COR-L47 (cell line): ENCODE results near the gene PSG5.
"Not testable (repeated sequence)": the region's sequence is repeated elsewhere in the genome, so short reads cannot be mapped to it uniquely, and the experiment has no call there.

ENCODE experiments used
- DNase-seq: peaks from one replicate; lab custom pipeline; 2025; lab: John Stamatoyannopoulos, UW

Gene PSG5

GRCh38 chr19:43186311-43186935, at the start of gene PSG5:
Gene PSG5, minus strand, starts transcription at chr19:43186536. Its CDS starts 131 bp downstream, at chr19:43186405.
- not testable (repeated sequence) for DNase-seq

GRCh38 chr19:43235686-43236085, 49.4 kb upstream of the PSG5 start:
- DNase-seq: not testable (repeated sequence)

DNA sequence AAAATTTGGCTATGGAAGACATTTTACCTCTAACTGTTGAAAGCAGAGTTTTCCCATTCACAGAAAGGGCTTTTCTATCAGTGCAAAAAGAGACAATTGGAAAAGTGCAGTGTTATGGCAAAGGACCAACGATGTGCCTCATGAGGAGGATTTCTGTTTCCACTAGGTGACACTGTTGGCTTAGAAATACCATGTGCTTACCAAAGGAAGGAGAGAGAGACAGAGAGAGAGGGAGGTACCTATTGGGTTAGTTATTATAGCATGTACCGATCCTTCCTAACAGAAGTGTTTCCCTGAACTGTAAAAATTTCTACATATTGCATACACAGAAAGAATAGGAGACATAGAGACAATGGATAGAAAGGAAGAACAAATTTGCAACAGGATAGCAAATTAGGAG, 43.0 kb upstream of the PSG5 start:
- no peak for DNase-seq

GRCh38 chr19:43228730-43229129, 42.4 kb upstream of the PSG5 start:
- not testable (repeated sequence) for DNase-seq

DNA sequence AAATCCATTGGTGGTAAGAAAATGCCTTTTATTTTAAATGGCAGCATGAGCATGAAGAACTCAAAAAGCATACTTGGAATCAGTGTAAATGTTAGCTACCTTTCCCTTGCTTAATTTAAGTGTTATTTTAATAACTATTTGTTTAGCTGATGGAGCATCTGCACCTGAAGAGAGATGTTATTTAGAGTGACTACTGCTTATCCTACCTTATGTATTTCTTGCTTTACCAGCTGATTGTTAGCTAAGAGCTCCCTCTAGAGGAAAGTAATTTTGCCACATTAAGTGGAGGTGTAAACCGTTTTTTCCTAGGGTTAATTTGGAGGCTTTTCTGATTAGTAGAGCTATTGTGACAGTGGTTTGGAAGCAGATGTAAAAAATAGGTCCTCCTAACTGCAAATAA, 40.6 kb upstream of the PSG5 start:
- not testable (repeated sequence) for DNase-seq

DNA sequence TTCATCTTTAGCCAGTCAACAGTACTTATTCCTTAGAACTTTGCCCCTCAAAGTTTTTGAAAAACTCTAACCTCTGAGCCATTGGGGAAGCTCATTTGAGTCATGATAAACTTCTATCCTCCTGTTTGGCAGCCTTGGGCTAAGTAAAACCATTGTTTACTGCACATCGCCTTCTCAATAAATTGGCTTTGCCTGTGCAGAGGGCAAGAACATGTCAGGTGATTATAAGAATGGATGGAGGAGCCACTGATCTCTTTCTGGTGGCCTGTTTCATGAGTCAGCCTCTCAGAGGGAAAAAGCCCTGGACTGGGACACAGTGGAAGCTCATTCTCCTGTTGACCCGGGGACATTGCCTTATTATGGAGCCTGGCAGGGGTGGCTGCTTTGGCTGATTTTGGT, 38.5 kb upstream of the PSG5 start:
- no peak for DNase-seq

DNA sequence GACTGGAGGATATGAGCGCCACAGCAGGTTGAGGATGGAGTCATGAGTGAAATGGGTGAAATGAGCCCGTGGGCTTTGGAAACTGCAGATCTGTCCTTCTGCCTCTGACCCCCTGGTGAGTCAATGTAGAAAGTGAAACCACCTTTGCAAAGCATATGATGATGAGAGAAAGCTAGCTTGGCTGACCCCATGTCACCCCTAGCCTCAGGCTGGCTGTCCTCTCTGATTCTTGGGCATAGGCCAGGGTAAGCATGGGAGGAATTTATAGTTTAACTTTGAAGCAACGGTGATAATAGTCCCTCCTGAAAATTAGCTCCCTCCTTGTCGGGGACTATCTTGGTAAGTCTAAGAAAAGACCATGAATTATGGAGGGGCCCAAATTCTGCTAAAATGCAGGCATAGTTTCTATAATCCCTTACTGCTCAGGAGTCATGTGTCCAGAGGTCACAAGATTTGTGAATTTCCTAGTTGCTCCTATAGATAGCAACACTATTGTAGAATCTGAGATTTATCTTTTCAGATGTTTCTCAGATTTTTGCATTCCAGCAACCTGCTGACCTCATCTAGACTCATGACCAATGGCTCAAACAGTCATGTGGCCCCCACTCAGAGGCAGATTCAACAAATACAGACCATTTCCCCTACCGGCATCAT, 38.0 kb upstream of the PSG5 start:
- DNase-seq: not testable (repeated sequence)

DNA sequence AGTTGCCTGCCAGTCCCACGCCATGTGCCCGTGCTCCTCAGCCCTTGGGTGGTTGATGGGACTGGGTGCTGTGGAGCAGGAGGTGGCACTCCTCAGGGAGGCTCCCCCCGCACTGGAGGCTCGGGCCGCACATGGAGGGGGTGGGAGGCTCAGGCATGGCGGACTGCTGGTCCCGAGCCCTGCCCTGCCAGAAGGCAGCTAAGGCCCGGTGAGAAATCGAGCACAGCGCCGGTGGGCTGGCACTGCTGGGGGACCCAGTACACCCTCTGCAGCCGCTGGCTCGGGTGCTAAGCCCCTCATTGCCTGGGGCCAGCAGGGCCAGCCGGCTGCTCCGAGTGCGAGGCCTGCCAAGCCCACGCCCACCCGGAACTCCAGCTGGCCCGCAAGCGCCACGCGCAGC, 35.6 kb upstream of the PSG5 start:
- not testable (repeated sequence) for DNase-seq

GRCh38 chr19:43219136-43219535, 32.8 kb upstream of the PSG5 start:
- not testable (repeated sequence) for DNase-seq

DNA sequence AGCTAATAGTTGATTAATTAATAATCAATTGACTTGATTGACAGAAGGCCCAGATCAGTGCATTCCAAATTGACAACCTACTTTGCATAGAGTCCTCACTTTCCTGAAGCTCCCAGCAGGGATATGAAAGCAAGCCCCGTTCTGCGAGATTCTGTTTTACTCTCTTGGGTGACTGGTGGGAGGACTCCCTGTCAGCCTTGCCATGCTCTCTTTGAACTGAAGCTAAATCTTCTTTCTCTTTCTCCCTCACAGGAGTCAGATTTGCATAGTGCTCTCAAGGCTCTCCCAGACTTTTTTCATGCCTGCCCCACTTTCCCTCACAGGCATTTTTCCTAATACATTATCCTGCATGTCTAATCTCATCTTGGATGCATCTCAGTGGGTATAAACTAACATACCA, 29.5 kb upstream of the PSG5 start:
- DNase-seq: not testable (repeated sequence)

DNA sequence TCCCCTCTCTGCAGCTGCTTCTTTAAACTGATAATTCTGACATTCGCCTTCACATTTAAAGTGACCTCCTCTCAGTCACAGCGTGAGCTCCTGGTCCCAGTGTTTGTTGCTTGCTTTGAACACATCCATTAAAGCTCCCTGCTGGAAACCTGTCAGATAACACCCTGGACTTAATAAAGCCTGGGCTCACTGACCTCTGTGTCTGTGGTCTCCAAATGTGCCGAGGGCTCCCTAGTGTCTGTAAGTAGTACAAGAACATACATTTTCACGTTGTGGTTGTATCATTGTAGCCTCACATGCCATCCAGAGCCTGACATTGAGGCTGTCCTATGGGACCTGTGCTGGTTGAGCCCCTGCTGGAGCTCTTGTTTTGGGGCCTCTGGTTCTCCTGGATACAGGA, 21.7 kb upstream of the PSG5 start:
- DNase-seq: no peak

DNA sequence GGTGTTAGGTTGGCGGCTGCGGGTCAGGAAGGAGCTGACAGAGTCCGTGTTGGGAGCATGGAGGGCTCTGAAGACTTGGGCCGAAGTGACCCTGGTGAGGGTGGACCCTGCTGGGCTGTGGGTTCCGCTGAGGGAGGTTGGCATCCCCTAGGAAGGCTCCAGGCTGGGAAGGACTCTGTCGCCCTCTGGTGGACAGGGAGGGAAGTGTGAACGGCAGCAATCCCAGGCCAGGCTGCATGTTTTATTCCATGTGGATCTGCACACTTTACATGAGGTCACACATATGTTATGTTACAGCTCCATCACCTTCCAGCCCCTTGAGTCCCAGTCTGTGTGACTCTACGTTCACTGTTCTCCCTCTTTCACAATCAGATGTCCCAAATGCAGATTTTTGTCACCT, 20.8 kb upstream of the PSG5 start:
- not testable (repeated sequence) for DNase-seq

GRCh38 chr19:43205471-43206105, 19.3 kb upstream of the PSG5 start, which contains the start of gene PSG4:
Gene PSG4, minus strand, starts transcription at chr19:43205638. Its CDS starts 102 bp downstream, at chr19:43205536.
- DNase-seq: not testable (repeated sequence)

GRCh38 chr19:43203611-43204010, 17.3 kb upstream of the PSG5 start:
- DNase-seq: not testable (repeated sequence)

DNA sequence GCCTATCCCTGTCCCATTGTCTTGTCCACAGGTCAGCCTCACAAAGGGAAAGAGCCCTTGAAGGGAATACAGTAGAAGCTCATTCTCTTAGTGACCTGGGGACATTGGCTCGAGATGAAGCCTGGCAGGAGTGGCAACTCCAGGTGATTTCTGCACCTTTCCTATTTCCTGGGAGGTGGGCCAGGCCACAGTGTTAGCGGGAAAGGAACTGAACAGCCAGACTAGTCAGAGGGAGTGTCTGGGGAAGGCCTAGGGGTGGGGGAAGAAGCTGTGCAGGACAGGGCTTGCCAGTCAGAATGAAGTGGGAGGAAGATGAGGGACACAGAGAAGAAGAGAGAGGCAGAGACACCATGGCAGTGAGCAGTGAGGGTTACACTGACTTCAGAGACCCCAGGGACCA, 15.6 kb upstream of the PSG5 start:
- not testable (repeated sequence) for DNase-seq

DNA sequence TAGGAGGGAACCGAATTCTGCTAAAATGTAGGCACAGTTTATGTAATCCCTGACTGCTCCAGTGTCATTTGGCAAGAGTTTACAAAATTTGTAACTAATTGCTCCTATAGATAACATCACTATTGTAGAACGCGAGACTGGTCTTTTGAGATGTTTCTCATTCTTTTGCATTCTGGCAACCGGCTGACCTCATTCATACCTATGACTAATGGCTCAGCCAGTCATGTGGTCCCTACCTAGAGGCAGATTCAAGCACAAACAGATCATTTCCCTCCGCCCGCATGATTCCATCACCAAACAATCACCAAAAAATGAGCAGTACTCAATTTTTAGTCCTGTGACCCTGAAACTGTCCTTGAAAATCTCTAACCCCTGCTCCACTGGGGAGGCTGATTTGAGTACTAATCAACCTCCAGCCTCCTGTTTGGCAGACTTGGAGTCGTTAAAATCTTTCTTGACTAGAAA, 15.0 kb upstream of the PSG5 start:
- DNase-seq: not testable (repeated sequence)

DNA sequence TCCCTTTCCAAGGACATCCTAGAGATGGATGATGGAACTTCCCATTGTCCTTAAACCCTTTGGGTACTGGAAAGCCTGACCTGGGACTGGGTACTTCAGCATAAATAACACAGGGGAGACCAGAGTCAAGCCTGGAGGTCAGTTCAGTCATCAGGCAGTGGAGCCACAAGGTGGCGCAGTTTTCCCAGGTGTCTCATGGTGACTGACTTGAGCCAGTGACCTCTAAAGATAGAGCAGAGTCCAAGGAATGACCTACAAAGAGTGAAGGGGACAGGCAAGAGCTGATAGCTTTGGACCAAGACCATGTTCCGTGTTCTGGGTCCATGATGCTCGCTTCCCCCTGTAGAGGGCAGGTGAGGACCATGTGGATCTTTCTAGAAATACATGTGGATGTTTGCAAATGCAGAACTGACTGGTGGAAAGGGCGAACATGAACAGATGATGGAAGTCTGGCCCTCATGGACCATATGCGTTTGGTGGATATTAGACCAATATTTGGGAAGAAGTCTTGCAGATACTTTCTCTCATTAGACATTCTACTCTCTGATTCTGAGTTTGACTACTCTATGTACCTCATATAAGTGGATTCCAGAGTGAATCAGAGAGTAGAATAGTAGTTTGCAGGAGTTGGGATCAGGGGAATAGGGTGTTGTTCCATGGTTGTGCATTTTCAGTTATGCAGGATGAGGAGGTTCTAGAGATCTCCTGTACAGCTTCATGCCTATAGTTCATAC, 12.5 kb upstream of the PSG5 start:
- peak; percentile 1 for DNase-seq

DNA sequence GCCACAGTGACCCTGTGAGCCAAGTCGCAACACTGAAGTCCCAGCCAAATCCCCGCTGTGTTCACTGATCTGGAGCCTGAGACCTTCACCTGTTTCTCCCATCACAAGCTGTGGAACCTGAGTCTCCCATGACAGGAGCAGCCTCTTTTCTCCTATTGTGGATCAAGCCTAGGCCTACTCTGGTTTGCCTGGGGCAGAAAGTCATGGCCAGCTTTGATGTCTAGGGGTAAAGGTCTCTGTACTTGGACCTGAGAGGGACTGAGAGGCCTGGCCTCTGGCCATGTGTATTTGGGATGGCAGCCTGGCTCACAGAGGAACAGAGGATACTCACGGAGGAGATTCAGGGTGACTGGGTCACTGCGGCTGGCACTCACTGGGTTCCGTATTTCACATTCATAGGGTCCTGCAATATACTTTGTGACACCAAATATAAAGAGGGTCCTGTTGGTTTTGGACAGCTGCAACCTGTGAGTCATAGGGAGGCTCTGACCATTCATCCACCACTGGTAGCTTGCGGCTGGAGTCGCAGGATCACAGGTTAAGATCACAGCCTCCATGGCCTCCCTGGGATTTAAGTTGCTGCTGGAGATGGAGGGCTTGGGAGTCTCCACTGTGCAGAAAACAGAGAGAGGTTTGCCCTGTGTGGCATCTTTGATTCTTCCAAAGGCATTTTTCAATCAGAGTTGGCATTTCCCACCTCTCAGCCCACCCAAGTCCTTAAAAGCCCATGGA, 11.5 kb upstream of the PSG5 start:
- DNase-seq: not testable (repeated sequence)

- not testable (repeated sequence) for DNase-seq
Measured at GRCh38 chr19:43194397-43194796, 8.1 kb upstream of the PSG5 start.

DNA sequence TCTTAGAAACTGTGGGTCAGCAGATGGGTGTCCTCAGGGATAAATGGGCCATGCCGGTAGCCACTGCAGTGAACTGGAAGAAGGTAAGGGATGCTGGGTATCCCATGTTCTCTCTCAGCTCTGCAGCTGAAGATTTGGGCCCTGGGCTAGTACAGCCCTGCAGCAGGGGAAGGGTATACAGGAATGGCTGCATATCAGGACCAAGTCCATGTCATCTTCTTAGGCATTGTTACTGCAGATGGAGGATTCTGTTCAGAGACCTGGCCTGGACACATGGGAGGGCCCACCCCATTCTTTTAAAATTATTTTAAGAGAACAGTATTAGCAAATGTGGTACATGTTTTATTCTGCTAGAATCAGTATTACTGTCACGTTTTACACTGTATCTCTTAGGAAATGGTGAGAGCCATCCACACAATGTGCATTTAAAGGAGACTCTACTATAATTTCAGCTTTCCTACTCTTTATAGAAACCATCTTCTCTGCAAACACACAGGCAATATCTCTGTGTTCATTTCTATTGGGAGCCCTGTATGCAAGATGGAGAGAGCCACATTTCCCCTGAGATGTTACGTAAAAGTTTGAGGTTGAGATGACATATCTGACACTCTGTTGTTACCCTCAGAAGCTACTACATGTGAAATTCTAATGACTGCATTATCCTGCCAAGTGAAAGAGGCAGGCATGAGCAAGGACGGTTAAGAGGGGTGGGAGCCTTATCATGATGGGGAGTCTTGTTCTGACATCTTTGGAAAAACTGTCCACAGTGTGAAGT, 6.2 kb upstream of the PSG5 start:
- DNase-seq: not testable (repeated sequence)

- not testable (repeated sequence) for DNase-seq
Measured at GRCh38 chr19:43188092-43188491, 1.8 kb upstream of the PSG5 start.
